22Rv1 (cell line): ENCODE results near the gene NFU1.

Experiments used
- ZFX ChIP-seq: fragments of 450-650 bp; IDR thresholded peaks from 2 replicates; pipeline ENCODE4 v1.6.1; 2017; ENCODE audit warnings: antibody characterized with exemption, borderline replicate concordance
- TF ChIP-seq, protein P1 (sequence below): fragments of 450-650 bp; IDR thresholded peaks from 2 replicates; pipeline ENCODE4 v1.5.1; 2017; ENCODE audit warnings: mild to moderate bottlenecking

DNA sequence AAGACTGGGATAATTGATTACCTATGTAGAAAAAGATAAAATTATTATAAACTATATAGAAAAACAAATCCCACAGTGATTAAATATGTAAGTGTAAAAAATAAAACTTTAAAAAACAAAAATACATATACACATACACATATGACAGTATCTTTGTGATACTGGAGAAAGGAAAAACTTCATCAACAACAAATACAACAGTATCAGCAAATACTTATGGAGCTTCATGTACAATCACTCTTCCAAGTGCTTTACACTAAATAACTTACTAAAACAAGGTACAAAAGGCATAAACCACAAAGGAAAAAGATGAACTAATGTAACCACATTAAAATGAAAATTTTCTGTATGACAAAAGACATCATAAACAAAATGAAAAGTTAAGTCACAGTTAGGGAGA is 26.1 kb downstream of the NFU1 start:
- TF ChIP-seq, protein P1, sequence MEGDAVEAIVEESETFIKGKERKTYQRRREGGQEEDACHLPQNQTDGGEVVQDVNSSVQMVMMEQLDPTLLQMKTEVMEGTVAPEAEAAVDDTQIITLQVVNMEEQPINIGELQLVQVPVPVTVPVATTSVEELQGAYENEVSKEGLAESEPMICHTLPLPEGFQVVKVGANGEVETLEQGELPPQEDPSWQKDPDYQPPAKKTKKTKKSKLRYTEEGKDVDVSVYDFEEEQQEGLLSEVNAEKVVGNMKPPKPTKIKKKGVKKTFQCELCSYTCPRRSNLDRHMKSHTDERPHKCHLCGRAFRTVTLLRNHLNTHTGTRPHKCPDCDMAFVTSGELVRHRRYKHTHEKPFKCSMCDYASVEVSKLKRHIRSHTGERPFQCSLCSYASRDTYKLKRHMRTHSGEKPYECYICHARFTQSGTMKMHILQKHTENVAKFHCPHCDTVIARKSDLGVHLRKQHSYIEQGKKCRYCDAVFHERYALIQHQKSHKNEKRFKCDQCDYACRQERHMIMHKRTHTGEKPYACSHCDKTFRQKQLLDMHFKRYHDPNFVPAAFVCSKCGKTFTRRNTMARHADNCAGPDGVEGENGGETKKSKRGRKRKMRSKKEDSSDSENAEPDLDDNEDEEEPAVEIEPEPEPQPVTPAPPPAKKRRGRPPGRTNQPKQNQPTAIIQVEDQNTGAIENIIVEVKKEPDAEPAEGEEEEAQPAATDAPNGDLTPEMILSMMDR, result no peak
- TF ChIP-seq ZFX, result no peak
